Central memory CD4-positive, alpha-beta T cell (primary cell): ENCODE results near the gene AKAP13.
"Not testable (repeated sequence)": the region's sequence is repeated elsewhere in the genome, so short reads cannot be mapped to it uniquely, and the experiment has no call there.

Experiments
- DNase-seq: peaks from one replicate; pipeline ENCODE4 v3.0.0; 2022

The AKAP13 gene

DNA sequence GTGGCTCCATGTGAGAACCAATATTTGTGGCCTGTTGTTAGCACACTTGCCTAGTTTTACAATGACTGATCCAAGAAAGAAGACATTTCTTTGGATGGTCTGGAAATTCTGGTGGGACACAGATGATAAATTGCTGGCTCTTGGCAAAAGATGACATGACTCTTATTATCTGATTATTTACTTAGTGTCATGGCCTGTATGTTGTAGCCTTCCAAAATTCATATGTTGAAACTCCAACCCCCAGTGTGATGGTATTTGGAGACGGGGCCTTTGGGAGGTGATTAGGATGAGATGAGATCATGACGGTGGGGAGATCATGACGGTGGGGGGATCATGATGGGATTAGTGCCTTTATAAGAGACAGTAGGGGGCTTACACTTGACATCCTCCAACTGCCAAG lies 30.0 kb upstream of the AKAP13 start:
- DNase-seq, result no peak

DNA sequence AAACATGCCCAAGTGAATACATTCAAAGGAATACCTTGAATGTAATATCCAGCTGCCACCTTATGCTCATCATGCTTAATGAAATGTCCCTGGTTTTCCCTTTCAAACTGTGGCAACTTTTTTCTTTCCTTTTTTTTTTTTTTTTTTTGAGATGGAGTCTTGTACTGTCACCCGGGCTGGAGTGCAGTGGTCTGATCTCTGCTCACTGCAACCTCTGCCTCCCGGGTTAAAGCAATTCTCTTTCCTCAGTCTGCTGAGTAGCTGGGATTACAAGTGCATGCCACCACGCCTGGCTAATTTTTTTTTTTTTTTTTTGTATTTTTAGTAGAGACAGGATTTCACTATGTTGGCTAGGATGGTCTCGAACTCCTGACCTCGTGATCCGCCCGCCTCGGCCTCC lies 28.9 kb upstream of the AKAP13 start:
- not testable (repeated sequence) for DNase-seq

DNA sequence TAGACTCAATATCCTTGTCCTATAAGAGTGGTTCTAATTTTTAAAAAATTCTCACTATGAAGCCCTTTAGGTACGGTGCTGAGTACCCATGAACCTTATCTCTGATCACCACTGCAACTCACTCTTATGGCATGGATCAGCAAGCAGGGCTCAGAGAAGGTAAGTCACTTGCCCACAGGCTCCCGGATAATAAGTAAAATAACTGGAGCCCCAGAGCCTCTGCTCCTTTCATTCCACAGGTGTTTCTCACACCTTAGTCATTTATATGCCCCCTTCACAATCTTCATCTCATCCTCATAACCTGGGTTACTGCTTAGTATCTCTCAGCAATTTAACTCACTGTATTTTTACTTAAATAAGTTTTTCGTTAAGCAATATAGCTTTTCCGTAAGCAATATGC lies 28.4 kb upstream of the AKAP13 start:
- no peak for DNase-seq

DNA sequence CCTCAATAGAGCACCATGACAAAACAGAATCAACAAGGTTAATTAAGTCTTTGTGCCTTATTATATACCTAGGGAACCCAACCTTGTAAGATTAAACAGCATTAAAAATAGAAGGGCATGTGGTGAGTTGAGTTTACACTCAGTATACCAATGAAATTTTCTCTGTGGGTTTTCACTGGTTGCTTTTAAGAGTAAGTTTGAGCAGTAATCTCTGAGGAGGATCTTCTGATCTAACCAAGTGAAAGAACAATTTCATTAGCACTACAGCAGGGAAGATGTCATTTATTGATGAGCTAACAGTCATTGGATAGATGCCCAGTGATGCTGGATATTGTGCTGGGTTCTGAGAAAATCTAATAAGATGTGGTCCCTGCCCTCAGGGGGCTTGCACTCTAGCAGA lies 26.9 kb upstream of the AKAP13 start:
- DNase-seq, result no peak

DNA sequence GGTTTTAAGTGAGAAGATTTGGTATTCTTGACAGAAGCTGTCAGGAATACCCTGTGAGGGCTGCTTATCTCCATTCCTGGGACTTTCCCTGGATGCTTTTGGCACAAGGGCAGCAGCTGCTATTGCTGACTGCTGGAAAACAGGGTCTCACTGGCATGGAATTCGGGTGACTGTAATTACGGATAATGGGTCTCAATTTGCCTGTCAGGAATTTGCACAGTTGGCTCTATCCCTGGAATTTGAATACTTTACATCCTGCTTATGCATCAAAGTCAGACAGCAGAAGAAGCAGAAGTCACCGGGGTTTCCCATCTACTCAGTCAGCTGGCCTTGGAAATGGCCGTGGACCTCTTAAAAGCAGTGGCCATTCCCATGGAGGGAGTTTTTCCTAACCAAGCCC lies 25.9 kb upstream of the AKAP13 start:
- DNase-seq, result no peak

DNA sequence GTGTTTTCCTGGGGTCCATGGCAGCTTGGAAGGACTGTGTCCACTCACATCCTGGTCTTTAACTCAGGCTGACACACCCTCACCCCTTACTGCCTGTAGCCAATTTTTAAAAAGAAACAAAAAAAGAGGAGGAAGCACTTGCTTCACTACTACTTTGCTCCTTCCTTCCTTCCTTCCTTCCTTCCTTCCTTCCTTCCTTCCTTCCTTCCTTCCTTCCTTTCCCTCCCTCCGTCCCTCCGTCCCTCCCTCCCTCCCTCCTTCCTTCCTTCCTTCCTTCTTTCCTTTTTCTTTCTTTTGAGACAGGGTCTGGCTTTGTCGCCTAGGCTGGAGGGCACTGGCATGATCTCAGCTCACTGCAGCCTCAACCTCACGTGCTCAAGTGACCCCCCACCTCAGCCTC lies 25.5 kb upstream of the AKAP13 start:
- no peak for DNase-seq

DNA sequence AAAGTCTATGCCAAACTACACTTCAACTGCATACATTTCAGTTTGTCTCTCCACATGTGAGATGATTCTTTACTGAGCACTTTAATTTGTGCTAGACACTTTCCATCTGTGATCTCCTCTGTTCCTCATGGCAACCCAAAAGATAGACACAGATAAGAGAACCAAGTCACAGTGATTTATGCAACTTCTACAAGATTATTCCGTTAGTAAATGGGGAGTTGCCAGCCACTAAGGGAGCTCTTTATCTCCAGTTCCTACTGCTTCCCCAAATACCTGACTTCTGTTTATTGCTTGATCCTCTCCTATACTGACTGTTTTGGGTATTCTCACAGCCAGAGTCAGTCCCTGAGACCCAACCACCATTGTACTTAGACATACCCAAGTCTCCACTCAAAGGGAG lies 24.1 kb upstream of the AKAP13 start:
- DNase-seq, result no peak

DNA sequence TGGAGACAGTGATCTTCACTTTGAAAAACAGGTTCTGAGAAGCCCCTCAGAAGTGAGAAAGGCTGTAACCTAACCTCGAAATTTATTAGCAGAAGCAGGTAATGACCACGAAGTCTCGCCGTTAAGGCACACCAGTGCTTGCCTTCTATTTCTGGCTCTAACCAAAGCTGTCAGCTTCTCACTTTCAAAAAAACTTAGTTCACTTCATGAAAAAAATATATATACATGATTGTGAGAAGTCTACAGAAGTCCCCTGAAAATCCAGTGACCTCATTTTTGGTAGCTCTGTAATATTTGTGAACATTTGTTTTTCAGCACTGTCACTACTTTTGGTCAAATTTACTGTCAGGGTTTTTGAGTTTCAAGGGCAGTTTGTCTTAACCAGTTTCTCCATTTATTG lies 19.1 kb upstream of the AKAP13 start:
- DNase-seq, result no peak

DNA sequence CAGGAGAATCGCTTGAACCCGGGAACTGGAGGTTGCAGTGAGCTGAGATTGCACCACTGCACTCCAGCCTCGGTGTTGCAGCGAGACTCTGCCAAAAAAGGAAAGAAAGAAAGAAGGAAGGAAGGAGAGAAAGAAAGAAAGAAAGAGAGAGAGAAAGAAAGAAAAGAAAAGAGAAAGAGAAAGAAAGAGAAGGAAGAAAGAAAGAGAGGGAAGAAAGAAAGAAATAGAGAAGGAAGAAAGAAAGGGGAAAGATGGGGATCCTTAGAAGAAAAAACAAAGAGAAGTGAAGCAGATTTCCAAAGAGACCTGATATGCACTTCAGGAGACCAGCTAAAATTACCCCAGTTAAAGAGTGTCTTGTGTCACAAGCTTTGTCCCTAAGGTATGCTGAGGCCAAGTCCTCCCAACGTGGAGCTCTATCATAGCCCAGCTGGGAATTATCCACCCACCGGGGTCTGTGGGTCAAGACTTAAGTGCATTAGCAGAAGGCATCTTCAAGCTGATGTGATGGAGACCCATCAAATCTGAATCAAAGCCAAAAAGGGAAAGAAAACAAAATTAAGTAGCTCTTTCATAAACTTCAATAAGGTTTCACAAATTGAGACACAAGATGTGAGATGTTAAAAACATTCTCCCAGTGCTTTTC lies 17.8 kb upstream of the AKAP13 start:
- DNase-seq, result no peak

DNA sequence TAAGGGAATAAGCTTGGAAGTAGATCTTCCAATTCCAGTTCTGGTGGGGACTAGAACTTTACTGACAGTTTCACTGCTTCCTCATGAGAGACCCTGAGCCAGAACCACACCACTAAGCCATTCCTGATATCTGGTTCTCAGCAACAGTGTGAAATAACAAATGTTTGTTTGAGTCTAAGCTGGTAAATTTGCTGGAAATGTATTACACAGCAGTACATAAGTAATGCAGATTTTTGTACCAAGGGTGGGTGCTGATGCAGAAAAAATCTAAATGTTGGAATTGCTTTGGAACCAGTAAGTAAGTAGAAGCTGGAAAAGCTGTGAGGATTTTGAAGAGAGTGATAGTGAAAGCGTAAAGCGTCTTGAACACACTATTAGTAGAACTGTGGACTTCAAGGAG lies 14.4 kb upstream of the AKAP13 start:
- no peak for DNase-seq

DNA sequence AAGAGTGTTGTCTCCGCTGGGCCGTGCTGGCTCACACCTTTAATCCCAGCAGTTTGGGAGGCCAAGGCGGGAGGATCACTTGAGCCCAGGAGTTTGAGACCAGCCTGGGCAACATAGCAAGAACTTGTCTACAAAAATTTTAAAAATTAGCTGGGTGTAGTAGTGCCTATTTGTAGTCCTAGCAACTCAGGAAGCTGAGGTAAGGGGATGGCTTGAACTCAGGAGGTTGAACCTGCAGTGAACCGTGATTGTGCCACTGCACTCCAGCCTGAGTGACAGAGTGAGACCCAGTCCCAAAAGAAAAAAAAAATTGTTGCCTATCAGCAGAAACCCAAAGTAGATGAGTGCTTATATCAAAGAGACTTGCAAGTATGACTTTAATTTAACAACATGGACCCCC lies 12.7 kb upstream of the AKAP13 start:
- no peak for DNase-seq

DNA sequence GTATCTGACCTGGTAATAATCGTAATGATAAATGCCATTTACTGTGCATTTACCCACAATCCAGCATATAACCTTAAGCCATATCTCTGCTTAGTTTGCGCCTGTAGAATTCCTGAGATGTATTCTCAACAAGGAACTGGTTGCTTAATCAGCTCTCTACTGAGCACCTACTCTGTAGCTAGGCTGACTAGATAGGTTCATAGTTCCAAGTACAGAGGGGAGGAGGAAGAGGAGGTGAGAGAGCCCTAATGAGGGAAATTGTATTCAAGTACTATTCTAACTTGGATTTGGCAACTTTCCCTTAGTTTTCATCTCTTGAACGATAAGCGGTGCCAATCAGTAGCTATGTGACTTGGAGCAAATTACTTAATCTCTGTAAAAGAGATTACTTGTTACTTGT lies 5.6 kb upstream of the AKAP13 start:
- no peak for DNase-seq

DNA sequence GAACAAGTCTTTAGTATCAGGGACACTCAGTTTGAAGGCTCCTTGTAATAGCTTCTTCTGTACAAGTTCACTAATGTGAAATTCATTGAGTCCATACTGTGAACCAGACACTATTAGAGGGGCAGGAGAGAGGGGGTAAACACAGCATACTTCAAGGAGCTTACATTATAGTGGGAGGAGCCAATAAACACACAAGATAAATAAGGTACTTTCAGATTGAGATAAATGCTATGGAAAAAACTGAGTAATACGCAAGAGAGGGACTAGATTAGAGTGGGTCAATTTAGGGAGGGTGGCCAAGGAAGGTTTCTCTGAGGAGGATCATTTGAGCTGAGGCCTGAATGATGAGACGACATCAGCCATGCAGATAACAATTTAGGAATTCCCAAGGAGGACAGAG lies 3.1 kb upstream of the AKAP13 start:
- DNase-seq, result no peak

DNA sequence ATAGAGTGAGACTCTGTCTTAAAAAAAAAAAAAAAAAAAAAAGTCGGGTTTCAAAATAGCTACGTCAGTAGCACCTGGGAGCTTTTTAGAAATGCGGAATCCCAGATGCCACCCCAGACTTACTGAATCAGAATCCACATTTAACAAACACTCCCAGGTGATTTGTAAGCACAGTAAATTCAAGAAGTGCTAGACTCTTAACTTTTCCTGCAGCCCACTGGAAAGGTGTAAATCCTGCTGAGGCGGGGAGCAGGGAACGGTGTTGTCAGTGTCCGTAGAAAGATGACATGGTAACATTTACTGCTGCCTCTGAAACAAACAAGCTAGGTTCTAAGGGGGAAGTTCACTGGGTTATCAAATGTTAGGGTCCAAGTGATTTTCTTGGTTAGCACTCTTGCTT lies 2.4 kb upstream of the AKAP13 start:
- no peak for DNase-seq

DNA sequence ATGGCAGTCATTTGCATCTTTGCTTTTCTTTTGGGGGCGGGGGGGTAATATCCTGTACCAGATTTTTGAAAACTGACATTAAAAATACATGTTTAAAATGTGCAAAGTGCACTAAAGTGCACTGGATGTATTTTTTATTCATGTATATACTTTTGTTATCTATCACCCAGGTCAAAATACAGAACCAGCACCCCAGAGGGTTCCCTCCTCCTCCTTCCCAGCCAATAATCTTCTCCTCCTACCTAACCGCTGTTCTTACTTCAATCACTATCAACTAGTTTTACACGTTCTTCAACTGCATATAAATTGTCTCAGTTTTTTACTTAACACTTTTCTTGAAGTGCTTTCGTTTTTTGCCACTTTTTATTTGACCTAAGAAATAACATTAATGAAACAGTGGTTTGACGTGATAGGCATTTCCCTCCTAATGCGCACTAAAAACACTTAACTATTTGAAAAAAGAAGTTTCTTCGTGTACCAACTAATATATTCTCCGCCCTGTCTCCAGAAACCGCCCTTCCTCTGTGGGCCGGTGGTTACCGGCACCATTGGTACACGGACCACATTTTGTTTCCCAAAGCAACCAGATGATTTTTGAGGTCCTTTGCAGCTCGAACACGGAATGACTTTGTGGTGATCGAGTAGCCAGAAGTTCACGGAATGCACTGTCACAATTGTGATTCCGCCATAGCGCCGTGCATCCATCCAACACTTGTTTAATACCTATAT lies 836 bp upstream of the AKAP13 start:
- peak; percentile 78 for DNase-seq

DNA sequence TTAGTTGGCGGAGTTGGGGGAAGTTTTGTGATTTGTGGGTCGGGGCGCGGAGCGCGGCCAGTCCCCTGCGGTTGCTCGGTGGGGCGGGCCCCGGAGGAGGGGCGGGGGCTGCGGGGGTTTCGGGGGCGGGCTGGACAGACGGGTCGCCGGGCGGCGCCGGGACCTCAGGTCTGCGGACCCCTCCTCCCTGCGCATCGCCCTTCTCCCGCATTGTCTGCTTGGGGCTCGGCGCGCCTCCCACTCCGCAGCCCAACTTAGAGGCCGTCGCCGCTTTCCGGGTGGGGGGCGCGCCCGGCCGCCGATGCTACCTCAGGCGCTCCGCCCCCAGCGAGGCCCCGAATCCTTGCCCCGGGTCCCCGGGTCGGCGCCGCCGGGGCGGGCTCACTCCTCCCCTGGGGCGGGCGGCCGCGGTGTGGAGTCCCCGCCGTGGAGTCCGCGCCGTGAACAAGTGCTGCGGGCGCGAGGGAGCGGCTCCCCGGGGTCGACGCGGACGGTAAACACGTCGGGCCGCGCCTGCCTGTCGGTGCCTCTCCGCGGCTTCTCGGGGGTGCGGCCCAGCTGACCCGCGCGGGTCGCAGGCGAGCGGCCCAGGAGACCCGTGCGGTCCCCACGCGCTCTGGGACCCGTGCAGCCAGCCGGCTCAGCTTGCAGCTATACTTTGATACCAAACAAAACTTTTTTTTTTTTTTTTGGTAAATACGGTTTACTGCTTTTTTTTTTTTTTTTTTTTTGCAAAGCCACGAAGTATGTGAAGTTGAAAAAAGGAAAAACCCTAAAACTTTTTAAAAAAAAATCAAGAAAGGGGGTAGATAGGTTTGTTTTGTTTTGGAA lies 624 bp downstream of the AKAP13 start:
- DNase-seq, result peak; percentile 66

DNA sequence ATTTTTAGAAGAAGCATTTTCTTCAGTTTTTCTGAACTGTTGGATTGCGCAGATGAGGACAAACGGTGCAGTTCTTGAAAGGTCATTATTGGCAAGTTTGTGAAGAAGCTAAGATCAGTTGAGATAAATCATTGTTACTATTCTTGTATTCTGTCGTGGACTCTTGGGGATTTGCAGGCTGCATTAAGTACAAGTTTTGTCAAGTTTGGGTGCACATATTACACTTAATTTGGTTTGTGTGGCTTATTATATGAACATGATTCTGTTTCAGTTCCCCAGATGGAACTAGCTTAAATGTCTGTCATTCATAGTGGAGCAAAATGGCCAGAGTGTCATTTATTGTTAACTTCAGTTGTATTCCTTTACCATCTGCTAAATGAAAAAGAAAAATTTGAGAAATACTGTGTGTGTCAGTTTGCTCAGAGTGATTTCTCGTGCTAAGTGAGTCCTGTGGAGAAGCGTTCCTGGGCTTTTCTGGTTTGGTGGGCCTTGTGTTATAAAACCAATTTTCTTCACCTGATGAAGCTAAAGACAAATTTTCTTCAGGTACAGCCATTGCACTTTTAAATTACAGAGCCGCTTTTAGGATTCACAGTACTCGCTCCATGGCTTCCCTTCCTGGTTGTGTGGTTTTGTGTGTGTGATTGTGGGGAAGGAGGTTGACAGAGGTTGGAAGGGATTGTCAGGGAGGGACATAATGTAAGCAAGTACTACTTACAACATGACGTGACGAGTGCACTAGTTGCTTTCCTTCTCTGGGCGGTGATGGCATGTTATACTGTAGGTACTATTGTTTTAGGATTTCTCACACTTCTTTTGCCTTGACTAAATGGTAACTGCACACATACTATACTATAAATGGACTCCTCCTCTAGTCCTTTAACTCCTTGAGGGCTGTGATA lies 1.7 kb downstream of the AKAP13 start:
- no peak for DNase-seq

DNA sequence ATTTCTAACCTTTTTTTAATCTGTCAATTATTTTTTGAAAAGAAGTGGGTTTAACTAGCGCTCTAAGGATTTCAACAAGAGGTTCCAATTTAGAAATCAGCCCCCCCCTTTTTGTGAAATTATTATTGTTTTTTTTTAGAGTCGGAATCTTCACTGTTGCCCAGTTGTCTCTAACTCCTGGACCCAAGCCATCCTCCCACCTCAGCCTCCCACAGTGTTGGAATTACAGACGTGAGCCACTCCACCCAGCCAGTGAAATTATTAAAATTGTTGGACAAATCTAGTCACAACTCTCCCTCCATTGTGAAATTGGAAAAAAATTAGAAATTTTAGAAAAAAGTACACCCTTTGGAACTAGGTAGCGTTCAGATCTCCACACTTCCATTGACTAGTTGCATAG lies 2.5 kb downstream of the AKAP13 start:
- DNase-seq, result no peak

DNA sequence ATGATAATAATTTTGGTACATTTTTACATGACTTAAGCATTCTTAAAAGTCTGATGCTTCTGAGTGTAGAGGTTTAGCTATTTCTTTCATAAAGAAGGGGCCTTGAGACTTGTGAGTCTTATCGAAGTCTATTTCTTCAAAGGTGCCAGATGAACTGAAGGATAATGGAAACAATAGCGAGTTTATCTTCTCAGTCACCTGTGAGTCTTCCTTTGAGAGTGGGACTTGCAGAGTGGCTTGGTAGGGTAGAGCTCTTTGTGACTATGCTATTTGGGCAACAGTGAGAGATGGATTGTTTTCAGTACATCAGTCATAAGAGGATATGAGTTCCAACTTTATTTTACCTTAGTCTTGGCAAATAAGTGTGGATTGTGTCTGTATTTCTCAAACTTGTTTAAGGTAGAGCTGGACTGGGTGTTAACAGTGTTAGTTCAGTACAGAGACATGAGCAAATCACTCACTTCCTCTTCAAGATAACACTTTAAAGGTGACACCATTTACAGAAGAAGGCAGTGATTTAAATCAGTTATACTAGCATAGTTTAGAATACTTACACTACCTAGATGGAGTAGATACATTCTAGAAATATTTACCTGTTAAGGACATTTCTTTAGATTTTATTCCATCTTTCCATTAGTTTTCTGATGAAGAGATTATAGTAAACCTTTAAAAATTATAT lies 3.2 kb downstream of the AKAP13 start:
- no peak for DNase-seq

DNA sequence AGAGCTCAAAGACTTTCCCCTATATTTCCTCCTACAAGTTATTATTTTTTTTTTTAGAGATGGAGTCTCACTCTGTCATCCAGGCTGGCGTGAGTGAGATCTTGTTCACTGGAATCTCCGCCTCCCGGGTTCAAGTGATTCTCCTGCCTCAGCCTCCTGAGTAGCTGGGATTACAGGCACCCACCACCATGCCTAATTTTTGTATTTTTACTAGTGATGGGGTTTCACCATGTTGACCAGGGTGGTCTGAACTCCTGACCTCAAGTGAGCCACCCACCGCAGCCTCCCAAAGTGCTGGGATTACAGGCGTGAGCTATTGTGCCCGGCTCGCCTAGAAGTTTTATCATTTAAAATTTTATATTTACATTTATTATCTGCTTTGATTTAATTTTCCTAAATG lies 5.9 kb downstream of the AKAP13 start:
- DNase-seq, result no peak

DNA sequence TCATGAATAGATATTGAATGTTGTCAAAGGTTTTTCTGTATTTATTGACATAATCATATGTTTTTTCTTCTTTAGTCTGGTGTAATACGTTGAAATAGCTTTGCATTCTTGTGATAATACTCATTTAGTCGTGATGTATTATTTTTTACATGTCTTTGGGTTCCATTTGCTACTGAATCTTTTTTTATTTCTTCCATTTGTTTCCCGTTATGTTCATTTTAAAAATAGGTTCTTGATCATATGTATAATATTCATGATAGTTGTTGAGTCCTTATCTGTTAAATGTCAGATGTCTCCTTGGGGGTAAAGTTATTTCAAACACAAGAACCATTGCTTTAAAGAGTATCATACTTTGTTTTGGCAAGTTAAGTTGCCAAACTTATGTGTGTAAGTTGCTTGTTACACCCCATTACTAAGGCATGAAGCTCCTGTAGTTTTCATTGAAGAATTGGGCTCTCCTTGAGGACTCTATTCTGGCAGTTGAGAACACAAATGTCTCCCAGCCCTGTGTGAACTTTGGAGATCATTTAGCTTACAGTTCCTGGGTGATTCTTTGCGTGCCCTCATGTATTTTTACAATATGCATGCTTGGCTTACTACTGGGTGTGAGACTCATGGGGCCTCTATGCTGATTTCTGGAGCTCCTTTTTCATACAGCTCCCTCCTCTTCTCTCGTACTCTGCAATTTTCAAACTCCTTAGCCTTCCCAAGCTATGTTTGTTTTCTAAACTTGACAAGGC lies 8.3 kb downstream of the AKAP13 start:
- DNase-seq, result no peak

DNA sequence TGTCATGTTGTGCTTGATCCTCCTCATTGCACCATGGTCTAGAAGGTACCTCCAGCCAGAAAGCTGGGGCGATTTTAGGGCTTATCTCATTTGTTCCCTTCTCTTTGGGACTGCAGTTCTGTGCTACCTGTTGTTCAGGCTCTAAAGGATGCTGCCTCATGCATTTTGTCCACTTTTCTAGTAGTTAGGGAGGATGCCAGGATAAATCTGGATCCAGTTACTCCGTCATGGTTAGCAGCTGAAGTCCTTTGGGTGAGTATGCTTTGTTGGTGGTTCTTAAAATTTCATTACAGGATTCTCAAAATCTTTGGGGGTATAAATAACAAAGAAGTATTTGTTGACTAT lies 8.9 kb downstream of the AKAP13 start:
- DNase-seq, result no peak
